GM12891 (cell line): Measurements from ENCODE around the gene KIT.

Experiments used
- DNase-seq: peaks from one replicate; pipeline ENCODE4 v3.0.0; 2011; ENCODE audit warnings: low spot score; ENCODE audit not compliant: insufficient read length
- FAIRE-seq: peaks from 2 replicates; lab custom pipeline; 2011; peaks lifted over from hg19 to GRCh38; lab: Jason Lieb, UNC
- PAX5 ChIP-seq: IDR thresholded peaks from 2 replicates; pipeline ENCODE4 v1.6.1; 2011; ENCODE audit warnings: low read length, moderate library complexity, mild to moderate bottlenecking; ENCODE audit not compliant: insufficient read depth, severe bottlenecking
- POLR2A ChIP-seq: IDR thresholded peaks from 2 replicates; pipeline ENCODE4 v1.6.1; 2011; ENCODE audit warnings: low read depth, low read length, control low read depth
- POLR2AphosphoS5 ChIP-seq: IDR thresholded peaks from 2 replicates; pipeline ENCODE4 v1.6.1; 2011; ENCODE audit warnings: low read depth, low read length, control low read depth
- POU2F2 ChIP-seq: IDR thresholded peaks from 2 replicates; pipeline ENCODE4 v1.6.1; 2011; ENCODE audit warnings: low read depth, mild to moderate bottlenecking, control low read depth, low read length, moderate library complexity
- SPI1 ChIP-seq: IDR thresholded peaks from 2 replicates; pipeline ENCODE4 v1.6.1; 2011; ENCODE audit warnings: low read depth, low read length, control low read depth
- TAF1 ChIP-seq: IDR thresholded peaks from 2 replicates; pipeline ENCODE4 v1.6.1; 2011; ENCODE audit warnings: low read depth, low read length, control low read depth

KIT gene

GRCh38 chr4:54675721-54676461 lies 18.1 kb downstream of the KIT start:
- FAIRE-seq (no peak), DNase-seq (no peak)
- TF ChIP-seq POU2F2 (no peak), POLR2A (no peak), PAX5 (no peak), TAF1 (no peak), SPI1 (no peak)

GRCh38 chr4:54676658-54677057 lies 18.9 kb downstream of the KIT start:
- no peak for DNase-seq
- TF ChIP-seq TAF1, result no peak
- TF ChIP-seq SPI1, result no peak
- no peak for TF ChIP-seq POLR2A
- no peak for TF ChIP-seq POLR2AphosphoS5
- no peak for TF ChIP-seq PAX5
- no peak for TF ChIP-seq POU2F2
- FAIRE-seq, result no peak

- DNase-seq (no peak), FAIRE-seq (no peak)
- TF ChIP-seq POU2F2 (no peak), TAF1 (no peak), PAX5 (no peak), SPI1 (no peak), POLR2A (no peak), POLR2AphosphoS5 (no peak)
Observed at GRCh38 chr4:54677416-54677815, 19.7 kb downstream of the KIT start.

- FAIRE-seq, result no peak
- no peak for DNase-seq
- TF ChIP-seq TAF1 (no peak), POU2F2 (no peak), POLR2AphosphoS5 (no peak)
Observed at GRCh38 chr4:54677853-54678650, 20.3 kb downstream of the KIT start.

GRCh38 chr4:54678826-54679225 lies 21.1 kb downstream of the KIT start:
- TF ChIP-seq POLR2AphosphoS5 (no peak), PAX5 (no peak)
- FAIRE-seq (no peak), DNase-seq (no peak)

GRCh38 chr4:54679813-54680212 lies 22.1 kb downstream of the KIT start:
- no peak for TF ChIP-seq SPI1
- no peak for TF ChIP-seq POLR2AphosphoS5
- TF ChIP-seq PAX5, result no peak
- TF ChIP-seq POU2F2, result no peak
- no peak for TF ChIP-seq TAF1
- no peak for TF ChIP-seq POLR2A
- no peak for FAIRE-seq
- DNase-seq, result no peak

- TF ChIP-seq SPI1 (peak; percentile 42), PAX5 (no peak), TAF1 (no peak), POLR2A (no peak), POLR2AphosphoS5 (no peak)
- DNase-seq (no peak), FAIRE-seq (peak; percentile 75)
Observed at GRCh38 chr4:54683616-54684346, 26.0 kb downstream of the KIT start.

GRCh38 chr4:54685810-54686209 lies 28.1 kb downstream of the KIT start:
- DNase-seq (no peak), FAIRE-seq (no peak)
- TF ChIP-seq POLR2AphosphoS5 (no peak), POU2F2 (no peak), POLR2A (no peak), TAF1 (no peak), PAX5 (no peak), SPI1 (no peak)
